ENCODE data around the gene LPP.

- TF ChIP-seq POLR2AphosphoS5 (IDR thresholded peaks at IDR 0.05; ENCODE audit: low read depth, low read length) (no peak), TAF1 (IDR thresholded peaks at IDR 0.05; ENCODE audit: borderline replicate concordance, insufficient read depth, low read length) (no peak), SIN3A (IDR thresholded peaks at IDR 0.05; ENCODE audit: borderline replicate concordance, insufficient read depth, low read length) (no peak), REST (IDR thresholded peaks at IDR 0.05; ENCODE audit: insufficient read depth in 1 of 2, low read depth in 2 of 2, low read length in 2 of 2) (no peak)
Observed at GRCh38 chr3:188292251-188292650, 138.3 kb downstream of the LPP start.
